Measurements from ENCODE around the gene ISLR. TPM values are rescaled to one million over a fixed set of nuclear protein-coding genes. Genes with fewer than 3 reads are reported as not detected.

Gene ISLR
- total and polyA plus RNA-seq, 2 of the 8 experiments (the other 6 are each of a cell fraction or from before 2014, with no cell fraction given) = 0.29 to 0.35 TPM

DNA sequence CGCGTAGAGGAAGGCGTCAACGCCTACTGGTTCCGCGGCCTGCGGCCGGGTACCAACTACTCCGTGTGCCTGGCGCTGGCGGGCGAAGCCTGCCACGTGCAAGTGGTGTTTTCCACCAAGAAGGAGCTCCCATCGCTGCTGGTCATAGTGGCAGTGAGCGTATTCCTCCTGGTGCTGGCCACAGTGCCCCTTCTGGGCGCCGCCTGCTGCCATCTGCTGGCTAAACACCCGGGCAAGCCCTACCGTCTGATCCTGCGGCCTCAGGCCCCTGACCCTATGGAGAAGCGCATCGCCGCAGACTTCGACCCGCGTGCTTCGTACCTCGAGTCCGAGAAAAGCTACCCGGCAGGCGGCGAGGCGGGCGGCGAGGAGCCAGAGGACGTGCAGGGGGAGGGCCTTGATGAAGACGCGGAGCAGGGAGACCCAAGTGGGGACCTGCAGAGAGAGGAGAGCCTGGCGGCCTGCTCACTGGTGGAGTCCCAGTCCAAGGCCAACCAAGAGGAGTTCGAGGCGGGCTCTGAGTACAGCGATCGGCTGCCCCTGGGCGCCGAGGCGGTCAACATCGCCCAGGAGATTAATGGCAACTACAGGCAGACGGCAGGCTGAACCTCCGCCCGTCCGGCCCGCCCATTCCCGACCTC, 39.0 kb upstream of the ISLR start:
- Histone ChIP-seq H3K36me3 (ENCODE audit: control insufficient read depth in 2 of 4, insufficient read depth in 4 of 4, low read length in 3 of 4) (peaks cover 0 to 6% (median 0%) of the 10 kb centered on the region in 4 experiments; a peak in 1 of 8 replicates), H3K9me3 (ENCODE audit: insufficient read depth in 2 of 2, low read depth in 1 of 2, low read length in 1 of 2) (peaks cover 0 to 8% of the 10 kb centered on the region in 2 experiments; a peak in 1 of 4 replicates), H3K4me3 (ENCODE audit: extremely low read depth in 1 of 4, insufficient read depth in 2 of 4, low read depth in 3 of 4, low read length in 4 of 4) (peak overlapping the region in 3 of 4 experiments; percentile 20 to 62 (median 36); a peak in 6 of 8 replicates), H3K18ac (ENCODE audit: extremely low read depth, low read length) (peak overlapping the region; percentile 87; the same call in 1 of the 2 replicates), H3K23me2 (ENCODE audit: low read depth, low read length) (peaks cover 28% of the 10 kb centered on the region; the same call in 1 of the 2 replicates), H2BK20ac (ENCODE audit: low read length) (peak overlapping the region; percentile 90), H3K23ac (ENCODE audit: insufficient read length) (no peak overlapping the region), H3K27me3 (replicated peaks in 1 of 4; ENCODE audit: control insufficient read depth in 3 of 4, extremely low read depth in 1 of 4, insufficient read depth in 3 of 4, low read length in 3 of 4) (peaks cover 72 to 96% (median 91%) of the 10 kb centered on the region in 4 experiments), H2BK120ac (replicated peaks; ENCODE audit: low read depth, low read length) (no peak overlapping the region), H3K4me1 (replicated peaks in 1 of 4; ENCODE audit: control insufficient read depth in 3 of 4, insufficient read depth in 4 of 4, low read length in 3 of 4) (peaks cover 0 to 69% (median 57%) of the 10 kb centered on the region in 4 experiments; a peak in 6 of 7 replicates), H3K9ac (replicated peaks in 1 of 4; ENCODE audit: extremely low read depth in 1 of 4, low read depth in 3 of 4, low read length in 3 of 4) (no peak overlapping the region), H2BK5ac (ENCODE audit: low read depth, low read length) (no peak overlapping the region; the same call in 1 of the 2 replicates), H3K79me2 (ENCODE audit: control insufficient read depth in 1 of 2, insufficient read depth in 2 of 2, low read length in 2 of 2) (no peaks in the 10 kb centered on the region), H2AFZ (ENCODE audit: low read length) (no peak overlapping the region; the same call in 1 of the 2 replicates), H2BK12ac (ENCODE audit: low read depth, low read length) (peak overlapping the region; percentile 87; the same call in 1 of the 2 replicates), H3K4me2 (ENCODE audit: insufficient read depth in 1 of 2, low read depth in 2 of 2, low read length in 2 of 2) (peak overlapping the region; percentile 81 to 83), H2AK5ac (ENCODE audit: low read depth, low read length) (no peak overlapping the region; the same call in 1 of the 2 replicates), H3K27ac (ENCODE audit: low read depth, low read length) (no peak overlapping the region), H3K14ac (ENCODE audit: insufficient read length) (no peak overlapping the region), H4K5ac (ENCODE audit: insufficient read length, low read depth, low read length) (no peak overlapping the region), H4K91ac (replicated peaks; ENCODE audit: insufficient read length, low read length) (peak overlapping the region; percentile 22), H3K56ac (replicated peaks; ENCODE audit: insufficient read length, low read depth, low read length) (no peak overlapping the region), H4K20me1 (replicated peaks in 1 of 2; ENCODE audit: control insufficient read depth in 1 of 2, insufficient read depth in 2 of 2, low read length in 2 of 2) (peaks cover 7 to 13% of the 10 kb centered on the region in 2 experiments), H3K4ac (replicated peaks; ENCODE audit: insufficient read length, low read depth, low read length) (no peak overlapping the region), H2BK15ac (ENCODE audit: low read length) (peak overlapping the region; percentile 72; the same call in 1 of the 2 replicates), H3K79me1 (ENCODE audit: low read depth, low read length) (no peaks in the 10 kb centered on the region; the same call in 1 of the 2 replicates), H4K8ac (ENCODE audit: extremely low read depth, insufficient read depth, low read length) (no peak overlapping the region; the same call in 1 of the 2 replicates)
- POLR2A ChIA-PET (ENCODE audit: partially characterized antibody) = interaction anchor here (0.9 to 1.5 kb wide), 9 partner anchors 12 to 178 kb away, joined by 3 to 7 read pairs (median 3); partner anchors contain the start of genes ISLR and STRA6
- 5% methylated on average over 50 of the region's 53 CpGs; no CpG with 5 or more reads in 1 of the 2 experiments for WGBS, 2 experiments (ENCODE audit: extremely low coverage in 1 of 2, insufficient coverage in 1 of 2, insufficient read length in 1 of 2, insufficient replicate concordance in 2 of 2, low coverage in 1 of 2, low lambda C conversion rate in 2 of 2, missing lambda C conversion rate in 1 of 2)
- CTCF ChIA-PET (ENCODE audit: partially characterized antibody) = interaction anchor here (0.7 to 3.9 kb wide), 36 partner anchors 9 to 205 kb away, joined by 3 to 24 read pairs (median 4); partner anchors contain the start of gene STRA6
- no peak for FAIRE-seq
- DNase-seq (ENCODE audit: low read depth in 1 of 2, low spot score in 2 of 2) = peak in 1 of 2 experiments; percentile 89
- TF ChIP-seq RAD21 (IDR thresholded peaks at IDR 0.05 in 1 of 2, conservative IDR thresholded peaks at IDR 0.05 in 1 of 2; ENCODE audit: low read depth in 2 of 2, low read length in 2 of 2) (peak; percentile 48 to 58), SUZ12 (IDR thresholded peaks at IDR 0.05; ENCODE audit: low read length) (peak; percentile 44), EZH2 (IDR thresholded peaks at IDR 0.05; ENCODE audit: low read depth, low read length, severe bottlenecking) (peak; percentile 87), RNF2 (IDR thresholded peaks at IDR 0.05; ENCODE audit: borderline replicate concordance, low read depth, low read length, missing control alignments, poor library complexity, severe bottlenecking) (peak; percentile 13), YY1 (IDR thresholded peaks at IDR 0.05; ENCODE audit: low read depth, low read length) (no peak), FOSL1 (IDR thresholded peaks at IDR 0.05; ENCODE audit: insufficient read depth, low read depth, low read length) (no peak), KDM1A (IDR thresholded peaks at IDR 0.05; ENCODE audit: borderline replicate concordance, low read length) (no peak; the same call in 1 of the 2 replicates), ASH2L (IDR thresholded peaks at IDR 0.05; ENCODE audit: low read length) (peak; percentile 31), CREB1 (IDR thresholded peaks at IDR 0.05) (0 out of 2 replicates have a peak, but pooled peaks have one; percentile 6)
- TF ChIP-seq, protein P1, sequence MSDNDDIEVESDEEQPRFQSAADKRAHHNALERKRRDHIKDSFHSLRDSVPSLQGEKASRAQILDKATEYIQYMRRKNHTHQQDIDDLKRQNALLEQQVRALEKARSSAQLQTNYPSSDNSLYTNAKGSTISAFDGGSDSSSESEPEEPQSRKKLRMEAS (IDR thresholded peaks at IDR 0.05) = peak; percentile 84

All from H1 (cell line).